HG03575 (cell line): ENCODE results near the gene NGDN.

ENCODE experiments used
- ATAC-seq: cut with Tn5 transposase; IDR thresholded peaks from one replicate; pipeline ENCODE4 v1.9.1; 2021; ENCODE audit not compliant: unreplicated experiment, insufficient number of reproducible peaks, low FRiP score; ENCODE audit errors: extremely low read depth

Gene NGDN

DNA sequence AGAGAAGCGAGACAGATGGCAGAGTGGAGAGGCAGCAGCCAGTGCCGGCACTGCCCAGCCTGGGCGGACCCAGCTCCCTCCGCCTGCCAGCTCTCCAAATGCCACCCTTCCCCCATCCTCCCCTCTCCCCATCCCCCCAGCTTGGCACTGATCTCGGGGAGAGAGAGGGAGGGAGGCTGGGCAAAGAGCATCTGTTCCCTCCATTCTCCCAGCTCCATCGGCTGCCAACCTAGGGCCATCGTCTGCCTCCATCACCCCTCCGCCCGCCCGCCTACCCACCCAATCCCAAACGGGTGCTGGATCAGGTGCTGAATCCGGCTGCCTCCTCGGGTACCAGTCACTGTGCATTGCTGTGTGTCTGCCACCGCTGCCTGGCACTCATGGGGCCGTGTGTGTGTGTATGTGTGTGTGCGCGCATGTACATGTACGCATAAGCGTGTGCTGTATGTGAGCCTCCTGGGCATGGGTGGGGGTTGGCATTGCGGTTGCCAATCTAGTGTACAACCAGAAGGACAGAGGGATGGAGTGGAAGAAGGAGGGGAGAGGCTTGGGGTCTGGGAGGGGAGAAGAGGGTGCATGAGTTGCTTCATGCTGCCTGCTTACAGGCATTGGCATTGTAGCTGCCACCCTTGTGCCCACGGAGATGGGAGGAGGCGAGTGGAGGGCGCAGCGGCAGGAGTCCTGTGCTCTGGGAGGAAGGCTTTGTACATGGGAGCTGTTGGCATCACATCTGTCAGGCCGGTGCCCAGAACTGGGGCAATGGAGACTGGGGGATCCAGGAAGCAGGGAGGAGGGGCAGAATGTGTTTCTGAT lies 43.7 kb downstream of the NGDN start:
- no peak for ATAC-seq

GRCh38 chr14:23513818-23514643 lies 44.5 kb downstream of the NGDN start:
- no peak for ATAC-seq

GRCh38 chr14:23514644-23514957 lies 45.1 kb downstream of the NGDN start:
- no peak for ATAC-seq

DNA sequence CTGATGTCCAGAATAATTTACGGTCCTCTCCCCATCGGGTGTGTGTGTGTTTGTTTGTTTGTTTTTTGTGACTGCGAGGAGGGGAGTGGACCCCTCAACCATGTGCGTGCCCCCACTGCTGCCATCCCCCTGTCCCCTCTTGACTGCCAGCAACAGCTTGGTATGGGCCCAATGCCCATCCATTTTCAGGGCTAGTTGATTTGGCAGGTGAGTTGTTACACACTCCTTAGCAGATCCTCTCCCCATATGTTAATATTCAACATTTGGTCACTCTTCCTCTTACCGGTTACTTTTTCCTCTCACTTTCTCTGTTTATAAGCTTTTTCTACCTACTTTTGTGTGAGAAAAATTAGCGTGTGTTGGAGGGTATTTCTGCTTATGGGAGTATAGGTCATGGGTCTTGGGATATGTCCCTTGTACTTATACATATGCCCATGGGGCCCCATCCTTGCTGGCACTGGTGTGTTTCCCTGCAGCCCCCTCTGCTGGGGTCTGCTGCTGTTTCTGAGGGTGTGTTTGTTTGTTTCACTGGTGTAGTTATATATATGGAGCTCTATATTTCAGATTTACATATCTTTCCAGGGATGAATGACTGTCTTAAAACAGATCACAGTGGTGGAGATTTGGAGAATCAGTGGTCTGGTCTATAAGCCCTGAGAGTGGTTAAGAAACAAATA lies 48.3 kb downstream of the NGDN start:
- ATAC-seq, result no peak

DNA sequence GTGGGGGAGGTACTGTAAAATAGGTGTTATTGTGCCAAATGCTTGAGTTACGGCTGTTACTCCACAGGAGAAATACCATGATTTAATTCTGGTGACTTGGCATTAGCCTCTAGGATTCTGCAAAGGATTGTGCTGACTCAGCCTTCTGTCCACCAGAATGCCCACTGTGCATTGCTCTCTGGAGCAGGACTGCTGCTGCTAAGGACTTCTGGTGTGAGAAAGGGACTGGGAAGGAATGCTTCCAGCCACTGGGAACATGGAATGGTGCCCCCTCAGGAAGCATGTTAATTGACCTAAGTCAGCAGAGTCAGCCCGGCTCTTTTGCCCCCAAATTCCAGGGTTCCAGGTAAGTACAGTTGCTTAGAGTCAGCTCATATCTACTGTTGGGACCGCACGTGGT lies 49.2 kb downstream of the NGDN start:
- no peak for ATAC-seq

DNA sequence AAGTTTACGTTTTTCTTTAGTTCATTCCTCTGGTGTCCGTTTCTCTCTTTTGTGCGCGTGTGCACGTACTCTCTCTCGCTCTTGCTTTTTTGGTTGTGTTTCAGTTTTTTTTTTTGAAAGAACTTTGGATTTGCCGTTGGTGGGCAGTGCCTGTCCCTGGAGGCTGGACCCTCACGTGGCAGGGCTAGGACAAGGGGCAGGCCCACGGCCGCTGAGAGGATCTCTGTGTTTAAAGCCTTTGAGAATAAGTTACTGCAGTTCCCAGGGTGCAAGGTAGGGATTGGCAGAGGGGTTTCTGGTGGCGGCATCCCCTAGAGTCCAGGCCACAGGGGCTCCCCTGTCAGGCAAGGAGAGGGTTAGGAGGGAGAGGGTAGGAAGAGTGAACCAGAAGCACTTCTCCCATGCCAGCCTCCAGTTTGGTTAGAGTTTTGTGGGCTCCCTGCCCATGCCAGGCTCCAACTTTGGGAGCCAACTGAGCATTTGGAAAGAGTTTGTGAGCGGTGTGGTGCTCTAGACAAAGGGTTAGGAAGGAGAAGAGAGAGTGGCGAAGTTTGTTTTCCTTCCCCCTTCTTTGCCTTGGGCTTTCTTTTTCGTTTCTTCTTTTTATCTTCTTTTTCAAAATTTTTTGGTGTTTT lies 51.5 kb downstream of the NGDN start:
- no peak for ATAC-seq

- no peak for ATAC-seq
Observed at GRCh38 chr14:23521785-23522640, 52.5 kb downstream of the NGDN start.

- no peak for ATAC-seq
Observed at GRCh38 chr14:23522643-23523198, 53.2 kb downstream of the NGDN start.

GRCh38 chr14:23523229-23524016 lies 53.9 kb downstream of the NGDN start:
- ATAC-seq, result no peak

GRCh38 chr14:23524954-23525353 lies 55.5 kb downstream of the NGDN start:
- ATAC-seq, result no peak

DNA sequence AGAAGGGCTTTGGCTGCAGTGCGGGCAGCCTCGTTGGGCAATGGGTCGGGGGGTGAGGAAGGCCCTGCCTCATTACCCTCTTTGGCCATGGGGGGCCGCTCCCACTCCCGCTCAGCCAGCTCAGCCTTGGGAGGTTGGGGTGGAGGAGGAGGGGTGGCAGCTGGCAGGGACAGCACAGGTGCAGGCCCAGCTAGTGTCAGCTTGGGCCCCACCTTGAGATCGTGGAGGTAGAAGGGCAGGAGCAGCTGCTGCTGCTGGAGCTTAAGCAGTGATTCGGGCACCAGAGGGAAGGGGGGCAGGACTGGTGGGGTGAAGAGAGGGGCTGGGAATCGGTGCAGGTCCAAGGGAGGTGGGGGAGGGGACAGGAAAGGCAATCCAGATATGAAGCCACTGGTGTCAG lies 56.1 kb downstream of the NGDN start:
- ATAC-seq, result no peak
